Activated CD4-positive, alpha-beta memory T cell treated with anti-CD3 and anti-CD28 coated beads for 36 hours (primary cell): ENCODE results near the gene STAT6. TPM values are rescaled to one million over a fixed set of nuclear protein-coding genes. Genes with fewer than 3 reads are reported as not detected.

Experiments
- CTCF ChIA-PET: fragments of 350-600 bp; sonication (Branson Sonifier 250); formaldehyde crosslinking; loops from one replicate; lab custom pipeline; 2021; ENCODE audit warnings: antibody characterized with exemption, inconsistent platforms; lab: Charles Lee
- POLR2A ChIA-PET: fragments of 350-600 bp; sonication (Branson Sonifier 250); formaldehyde crosslinking; loops from one replicate; lab custom pipeline; 2021; ENCODE audit warnings: antibody characterized with exemption; lab: Charles Lee
- DNase-seq: peaks from one replicate; pipeline ENCODE4 v3.0.0-alpha.2; 2020
- H3K27ac Mint-ChIP-seq: one replicate; pipeline ENCODE4 v1.8.0; 2021; ENCODE audit warnings: mixed read lengths
- H3K27me3 Mint-ChIP-seq: one replicate; pipeline ENCODE4 v1.8.0; 2021; ENCODE audit warnings: mixed read lengths
- H3K36me3 Mint-ChIP-seq: one replicate; pipeline ENCODE4 v1.8.0; 2021; ENCODE audit warnings: mixed read lengths
- H3K4me1 Mint-ChIP-seq: one replicate; pipeline ENCODE4 v1.8.0; 2021; ENCODE audit warnings: low read depth, mixed read lengths
- H3K4me3 Mint-ChIP-seq: one replicate; pipeline ENCODE4 v1.8.0; 2021; ENCODE audit warnings: mild to moderate bottlenecking, mixed read lengths
- H3K9me3 Mint-ChIP-seq: one replicate; pipeline ENCODE4 v1.8.0; 2021; ENCODE audit warnings: mixed read lengths
- intact Hi-C: fragments of 100-400 bp; cut with micrococcal nuclease; formaldehyde crosslinking; loops from one replicate; pipeline ENCODE4 v1.15.1; 2023
- total RNA-seq, 2 experiments: library from RNA; stranded (reverse); gene quantifications; one replicate each; pipeline ENCODE4 v1.2.3, GENCODE V29; 2021

STAT6 gene
- total RNA-seq, 2 experiments from 2014 or later = 209 to 218 TPM

GRCh38 chr12:57046086-57046791 is 64.9 kb downstream of the STAT6 start:
- Mint-ChIP-seq H3K27ac (no peak overlapping the region), H3K4me3 (no peak overlapping the region), H3K9me3 (no peaks in the 10 kb centered on the region), H3K4me1 (peaks cover 21% of the 10 kb centered on the region), H3K27me3 (no peaks in the 10 kb centered on the region), H3K36me3 (no peaks in the 10 kb centered on the region)
- DNase-seq = no peak
- CTCF ChIA-PET = interaction anchor here (0.9 to 1.7 kb wide), 4 partner anchors 10 to 78 kb away, joined by 3 to 6 read pairs (median 4); no protein-coding TSS in a partner anchor
- POLR2A ChIA-PET = interaction anchor here (0.7 to 1.1 kb wide), 2 partner anchors 18 to 30 kb away, joined by 3 read pairs; partner anchors contain the start of gene TAC3
- intact Hi-C loops = loop anchor here (2.0 kb wide), 1 partner anchor 19 kb away; no protein-coding TSS in a partner anchor

Other genes starting within 250 kb of the STAT6 start
- not detected for gene SDR9C7, start 177.0 kb downstream of the STAT6 start, total RNA-seq
- gene RDH16, start 153.8 kb downstream of the STAT6 start, total RNA-seq = under 1 TPM; 0.26 to 0.46 TPM
- gene ZBTB39, start 104.8 kb downstream of the STAT6 start, total RNA-seq = 1 to 10 TPM; 5.5 to 5.7 TPM
- gene TAC3, start 94.8 kb downstream of the STAT6 start, total RNA-seq = not detected
- gene MYO1A, start 61.2 kb downstream of the STAT6 start, total RNA-seq = under 1 TPM; 0.61 to 0.97 TPM
- 10 to 100 TPM; 70.6 to 73.5 TPM for gene NEMP1, start 32.6 kb downstream of the STAT6 start, total RNA-seq
- 10 to 100 TPM; 39.6 to 41.6 TPM for gene NAB2, start 22.2 kb downstream of the STAT6 start, total RNA-seq
- gene LRP1, start 17.1 kb upstream of the STAT6 start, total RNA-seq = 1 to 10 TPM; 1.4 TPM
- not detected for gene LRP1-AS, start 36.3 kb upstream of the STAT6 start, total RNA-seq
- under 1 TPM; 0.24 to 0.46 TPM for gene NXPH4, start 105.4 kb upstream of the STAT6 start, total RNA-seq
- gene SHMT2, start 118.3 kb upstream of the STAT6 start, total RNA-seq = 100 to 1,000 TPM; 401 to 404 TPM
- 1 to 10 TPM; 1.9 to 2.0 TPM for gene STAC3, start 139.8 kb upstream of the STAT6 start, total RNA-seq